Measurements from ENCODE around the gene STAT5A. TPM values are rescaled to one million over a fixed set of nuclear protein-coding genes. Genes with fewer than 3 reads are reported as not detected.
"Not testable (repeated sequence)": the region's sequence is repeated elsewhere in the genome, so short reads cannot be mapped to it uniquely, and the experiment has no call there.

The STAT5A gene
- polyA plus RNA-seq (ENCODE audit: insufficient read length in 12 of 12), result 10 to 100 TPM in 11 of 12 donors, not detected in 1; 11.9 to 19.6 (median 15.3) TPM
- long read RNA-seq, donor 1, partial matches to known transcripts, result 0 of 1 reads
- long read RNA-seq, donor 1, other reads (novel, unspliced or antisense), result 0 of 1 reads
- long read RNA-seq, donor 2, partial matches to known transcripts, result 0 of 1 reads
- long read RNA-seq, donor 2, other reads (novel, unspliced or antisense), result 0 of 1 reads
- long read RNA-seq, donor 3, result 0 reads
- long read RNA-seq, donor 4, partial matches to known transcripts, result 0 of 1 reads
- long read RNA-seq, donor 4, other reads (novel, unspliced or antisense), result 0 of 1 reads
- long read RNA-seq, donor 5, partial matches to known transcripts, result 0 of 394 reads
- long read RNA-seq, donor 5, other reads (novel, unspliced or antisense), result 392 of 394 reads
- long read RNA-seq, donor 6, partial matches to known transcripts, result 0 of 1 reads
- long read RNA-seq, donor 6, other reads (novel, unspliced or antisense), result 0 of 1 reads
- long read RNA-seq, donor 7, result 0 reads
- long read RNA-seq, donor 8, partial matches to known transcripts, result 0 of 3 reads
- long read RNA-seq, donor 8, other reads (novel, unspliced or antisense), result 0 of 3 reads
- long read RNA-seq, donor 9, partial matches to known transcripts, result 0 of 1 reads
- long read RNA-seq, donor 9, other reads (novel, unspliced or antisense), result 0 of 1 reads
- long read RNA-seq, donor 10, partial matches to known transcripts, result 0 of 4 reads
- long read RNA-seq, donor 10, other reads (novel, unspliced or antisense), result 0 of 4 reads
- long read RNA-seq, donor 11, partial matches to known transcripts, result 0 of 5 reads
- long read RNA-seq, donor 11, other reads (novel, unspliced or antisense), result 5 of 5 reads

DNA sequence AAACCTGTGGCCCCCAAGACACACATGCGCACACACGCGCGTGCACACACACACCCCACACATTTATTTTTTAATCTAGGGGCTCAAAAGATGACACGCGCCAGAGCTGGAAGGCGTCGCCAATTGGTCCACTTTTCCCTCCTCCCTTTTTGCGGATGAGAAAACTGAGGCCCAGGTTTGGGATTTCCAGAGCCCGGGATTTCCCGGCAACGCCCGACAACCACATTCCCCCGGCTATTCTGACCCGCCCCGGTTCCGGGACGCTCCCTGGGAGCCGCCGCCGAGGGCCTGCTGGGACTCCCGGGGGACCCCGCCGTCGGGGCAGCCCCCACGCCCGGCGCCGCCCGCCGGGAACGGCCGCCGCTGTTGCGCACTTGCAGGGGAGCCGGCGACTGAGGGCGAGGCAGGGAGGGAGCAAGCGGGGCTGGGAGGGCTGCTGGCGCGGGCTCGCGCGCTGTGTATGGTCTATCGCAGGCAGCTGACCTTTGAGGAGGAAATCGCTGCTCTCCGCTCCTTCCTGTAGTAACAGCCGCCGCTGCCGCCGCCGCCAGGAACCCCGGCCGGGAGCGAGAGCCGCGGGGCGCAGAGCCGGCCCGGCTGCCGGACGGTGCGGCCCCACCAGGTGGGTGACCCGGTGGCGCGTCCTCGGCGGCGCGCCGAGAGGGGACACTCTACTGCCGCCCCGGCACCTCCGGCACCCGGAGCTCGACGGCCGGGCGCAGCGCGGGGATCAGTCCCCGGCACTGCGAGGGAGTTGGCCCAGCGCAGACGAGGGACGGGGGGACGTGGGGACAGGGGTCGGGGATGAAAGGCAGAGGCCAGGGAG is at the start of gene STAT5A:
Gene STAT5A, plus strand, starts transcription at position 522 of the 826 bp plus-strand sequence. CDS start 914 bp downstream, outside the sequence.
- DNase-seq, result peak; percentile 90

DNA sequence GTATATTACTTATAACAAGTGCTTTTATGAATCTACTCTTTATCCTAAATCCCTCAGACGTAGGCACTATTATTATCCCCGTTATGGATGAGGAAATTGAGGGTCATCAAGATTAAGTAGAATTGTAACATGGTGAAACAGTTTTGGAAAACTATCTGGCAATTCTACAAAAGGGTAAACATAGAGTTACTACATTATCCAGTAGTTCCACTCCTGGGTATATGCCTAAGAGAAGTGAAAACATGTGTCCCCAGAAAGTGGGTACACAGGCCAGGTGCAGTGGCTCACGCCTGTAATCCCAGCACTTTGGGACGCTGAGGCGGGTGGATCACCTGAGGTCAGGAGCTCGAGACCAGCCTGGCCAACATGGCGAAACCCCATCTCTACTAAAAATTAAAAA is 48.7 kb upstream of the STAT5A start:
- not testable (repeated sequence) for DNase-seq

DNA sequence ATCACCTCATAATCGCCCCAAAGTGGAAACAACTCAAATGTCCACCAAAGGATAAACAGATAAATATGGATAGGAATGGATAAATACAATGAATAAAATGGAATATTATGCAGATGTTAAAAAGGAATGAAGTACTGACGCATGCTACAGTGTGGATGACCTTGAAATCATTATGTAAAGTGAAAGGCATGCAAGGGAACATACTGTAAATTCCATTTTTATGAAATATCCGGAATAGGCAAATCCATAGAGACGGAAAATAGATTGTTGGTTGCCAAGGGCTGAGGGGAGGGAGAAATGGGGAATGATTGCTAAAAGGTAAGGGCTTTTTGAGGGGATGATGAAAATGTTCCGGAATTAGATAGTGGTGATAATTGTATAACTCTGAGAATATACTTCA is 48.1 kb upstream of the STAT5A start:
- DNase-seq, result no peak

DNA sequence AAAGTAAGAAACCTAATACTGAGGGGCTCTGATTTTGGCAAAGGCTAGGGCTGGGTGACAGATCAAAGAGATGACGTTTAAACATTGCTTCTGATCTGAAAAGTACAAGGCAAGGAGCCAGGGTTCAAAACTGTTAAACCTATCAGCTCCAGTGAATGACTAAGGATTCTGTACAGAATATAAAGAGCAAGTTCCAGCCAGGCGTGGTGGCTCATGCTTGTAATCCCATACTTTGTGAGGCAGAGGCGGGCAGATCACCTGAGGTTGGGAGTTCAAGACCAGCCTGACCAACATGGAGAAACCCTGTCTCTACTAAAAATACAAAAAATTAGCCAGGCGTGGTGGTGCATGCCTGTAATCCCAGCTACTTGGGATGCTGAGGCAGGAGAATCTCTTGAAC is 47.4 kb upstream of the STAT5A start:
- not testable (repeated sequence) for DNase-seq

DNA sequence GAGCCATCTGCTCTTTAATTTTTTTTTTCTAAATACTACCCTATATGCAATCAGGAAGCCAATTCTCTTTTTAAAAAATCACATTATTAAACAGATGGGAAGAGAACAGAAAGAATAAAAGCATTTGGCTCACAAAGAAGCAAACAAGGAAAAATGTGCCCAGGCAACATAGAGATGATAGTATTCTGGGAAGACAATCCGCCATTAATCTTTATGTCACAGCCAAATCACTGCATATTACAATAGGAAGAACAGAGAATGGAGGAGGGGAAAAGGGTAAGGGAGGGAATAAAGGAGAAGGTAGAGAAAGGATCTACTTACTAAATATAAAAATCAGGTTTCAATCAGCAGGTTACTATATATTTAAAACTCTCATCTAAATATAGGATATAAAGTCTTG is 46.4 kb upstream of the STAT5A start:
- no peak for DNase-seq

DNA sequence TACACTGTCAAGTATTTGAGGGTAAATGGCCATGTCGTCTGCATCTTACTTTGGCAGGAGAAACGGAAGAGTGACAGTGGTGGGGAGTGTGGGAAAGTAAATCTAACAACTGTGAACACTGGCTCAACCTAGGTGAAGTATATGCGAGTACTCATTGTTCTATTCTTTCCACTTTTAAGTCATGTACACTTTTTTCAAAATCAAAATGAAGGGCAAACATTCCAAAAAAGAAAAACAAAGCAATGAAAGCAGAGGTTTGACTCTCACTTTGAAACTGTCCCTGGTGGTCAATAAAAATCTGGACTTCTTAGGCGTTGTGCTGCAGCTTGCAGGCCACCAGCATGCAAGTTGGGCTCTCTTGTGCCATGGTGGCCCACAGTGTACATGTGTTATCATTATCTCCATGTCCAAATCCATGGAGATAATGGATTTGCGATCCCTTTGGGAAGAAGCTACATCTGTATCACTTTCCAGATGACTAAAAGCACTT is 44.8 kb upstream of the STAT5A start:
- no peak for DNase-seq

DNA sequence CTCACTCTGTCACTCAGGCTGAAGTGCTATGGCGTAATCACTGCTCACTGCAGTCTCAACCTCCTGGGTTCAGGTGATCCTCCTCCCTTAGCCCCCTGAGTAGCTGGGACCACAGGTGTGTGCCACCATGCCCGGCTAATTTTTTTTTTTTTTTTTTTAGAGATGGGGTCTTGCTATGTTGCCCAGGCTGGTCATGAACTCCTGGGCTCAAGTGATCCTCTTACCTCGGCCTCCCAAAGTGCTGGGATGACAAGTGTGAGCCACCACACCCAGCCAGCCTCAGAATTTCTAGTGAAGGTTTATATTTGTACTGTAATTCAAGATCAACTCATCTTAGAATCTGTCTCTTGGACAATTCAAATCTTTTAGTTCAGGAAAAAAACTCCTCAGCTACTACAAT is 44.2 kb upstream of the STAT5A start:
- DNase-seq, result not testable (repeated sequence)

DNA sequence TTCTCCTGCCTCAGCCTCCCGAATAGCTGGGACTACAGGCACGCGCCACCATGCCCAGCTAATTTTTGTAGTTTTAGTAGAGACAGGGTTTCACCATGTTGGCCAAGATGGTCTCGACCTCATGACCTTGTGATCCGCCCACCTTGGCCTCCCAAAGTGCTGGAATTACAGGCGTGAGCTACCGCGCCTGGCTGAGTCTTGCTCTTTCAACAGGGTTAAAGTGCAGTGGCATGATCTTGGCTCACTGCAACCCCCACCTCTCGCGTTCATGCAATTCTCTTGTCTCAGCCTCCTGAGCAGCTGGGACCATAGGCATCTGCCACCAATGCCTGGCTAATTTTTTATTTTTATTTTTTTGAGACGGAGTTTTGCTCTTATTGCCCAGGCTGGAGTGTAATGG is 43.1 kb upstream of the STAT5A start:
- DNase-seq, result not testable (repeated sequence)

DNA sequence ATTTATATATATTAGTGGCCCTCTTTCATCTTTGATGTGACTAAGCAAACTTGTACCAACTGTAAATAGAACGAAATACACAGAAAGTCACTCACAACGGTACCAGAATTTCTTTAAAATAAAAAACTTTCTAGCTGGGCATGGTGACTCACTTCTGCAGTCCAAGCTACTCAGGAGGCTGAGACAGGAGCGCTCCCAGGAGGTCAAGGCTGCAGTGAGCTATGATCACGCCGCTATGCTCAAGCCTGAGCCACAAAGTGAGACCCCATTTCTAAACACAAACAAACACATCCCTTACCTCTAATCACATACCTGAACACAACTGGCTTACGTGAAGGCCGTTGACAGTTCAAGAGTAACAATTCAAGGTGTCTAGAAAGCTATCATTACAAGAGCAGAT is 41.8 kb upstream of the STAT5A start:
- DNase-seq, result no peak

DNA sequence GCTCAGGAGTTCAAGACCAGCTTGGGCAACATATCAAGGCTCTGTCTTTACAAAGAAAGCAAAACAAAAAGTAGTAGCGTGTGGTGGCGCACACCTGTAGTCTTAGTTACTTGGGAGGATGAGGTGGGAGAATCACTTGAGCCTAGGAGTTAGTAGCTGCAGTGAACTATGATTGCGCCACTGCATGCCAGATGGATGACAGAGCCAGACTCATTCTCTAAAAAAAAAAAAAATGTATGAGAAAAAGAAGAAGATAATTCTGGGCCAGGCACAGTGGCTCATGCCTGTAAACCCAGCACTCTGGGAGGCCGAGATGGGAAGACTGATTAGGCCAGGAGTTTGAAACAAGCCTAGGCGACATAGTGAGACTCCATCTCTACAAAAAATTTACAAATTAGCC is 40.6 kb upstream of the STAT5A start:
- no peak for DNase-seq

DNA sequence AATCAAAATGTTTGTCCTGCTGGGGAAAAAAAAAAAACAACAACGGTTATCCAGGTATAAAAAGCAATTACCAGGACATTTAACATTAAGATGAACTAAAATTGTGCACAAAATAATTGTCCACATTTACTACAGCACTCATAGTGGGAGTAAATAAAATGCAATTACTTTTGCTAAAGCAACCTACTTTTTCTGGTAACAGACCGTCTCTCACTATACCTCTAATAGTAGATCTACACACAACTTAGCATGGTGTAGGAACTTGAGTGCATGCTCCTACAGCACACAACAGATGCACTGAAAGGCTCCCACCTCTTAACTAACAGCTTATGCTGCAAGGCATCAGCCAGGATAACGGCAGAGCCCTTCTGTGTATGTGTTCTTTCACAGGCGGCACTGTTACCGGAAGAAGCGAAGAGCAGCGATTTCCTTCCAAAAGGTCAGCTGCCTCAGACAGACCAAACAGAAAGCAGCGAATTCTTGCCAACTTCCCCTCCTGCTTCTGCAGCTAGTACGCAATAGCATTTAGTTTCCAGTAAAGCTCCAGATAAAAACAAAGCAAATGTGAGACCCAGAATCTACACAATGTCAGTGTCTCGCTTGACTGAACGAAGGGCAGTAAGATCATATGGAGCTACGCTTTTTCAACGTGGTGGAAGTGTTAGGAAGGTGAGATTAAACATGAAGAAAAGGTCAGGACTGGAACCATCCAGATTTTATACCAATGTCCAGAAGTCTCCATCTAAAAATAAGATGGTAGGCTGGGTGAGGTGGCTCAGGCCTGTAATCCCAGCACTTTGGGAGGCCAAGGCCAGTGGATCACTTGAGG is 39.7 kb upstream of the STAT5A start:
- peak; percentile 89 for DNase-seq

DNA sequence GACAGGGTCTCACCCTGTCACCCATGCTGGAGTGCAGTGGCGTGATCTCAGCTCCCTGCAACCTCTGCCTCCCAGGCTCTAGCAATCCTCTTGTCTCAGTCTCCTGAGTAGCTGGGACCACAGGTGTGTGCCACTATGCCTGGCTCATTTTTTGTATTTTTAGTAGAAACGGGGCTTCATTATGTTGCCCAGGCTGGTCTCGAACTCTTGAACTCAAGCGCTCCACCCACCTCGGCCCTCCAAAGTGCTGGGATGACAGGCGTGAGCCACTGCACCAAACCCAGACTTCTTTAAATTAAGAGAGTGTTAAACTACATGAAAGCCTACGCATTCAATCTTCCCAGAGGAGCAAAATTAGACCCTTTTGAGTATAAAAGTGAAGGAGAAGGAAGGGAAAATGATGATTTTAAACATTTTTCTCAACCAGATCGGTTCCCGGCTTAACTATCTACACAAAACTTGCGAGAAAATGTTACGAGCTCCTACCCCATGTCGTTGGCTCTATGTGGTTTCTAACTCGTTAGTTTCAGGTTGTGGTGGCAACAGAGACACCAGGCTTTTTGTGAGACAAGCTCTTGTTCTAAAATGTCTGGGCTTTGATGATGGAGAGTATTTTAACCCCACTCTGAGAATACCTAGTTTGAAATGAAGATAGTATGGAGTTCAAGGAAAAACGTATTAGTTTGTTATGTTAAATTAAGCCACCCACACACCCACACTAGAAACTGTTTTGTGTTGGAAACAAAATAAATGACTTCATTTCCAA is 38.4 kb upstream of the STAT5A start:
- no peak for DNase-seq

DNA sequence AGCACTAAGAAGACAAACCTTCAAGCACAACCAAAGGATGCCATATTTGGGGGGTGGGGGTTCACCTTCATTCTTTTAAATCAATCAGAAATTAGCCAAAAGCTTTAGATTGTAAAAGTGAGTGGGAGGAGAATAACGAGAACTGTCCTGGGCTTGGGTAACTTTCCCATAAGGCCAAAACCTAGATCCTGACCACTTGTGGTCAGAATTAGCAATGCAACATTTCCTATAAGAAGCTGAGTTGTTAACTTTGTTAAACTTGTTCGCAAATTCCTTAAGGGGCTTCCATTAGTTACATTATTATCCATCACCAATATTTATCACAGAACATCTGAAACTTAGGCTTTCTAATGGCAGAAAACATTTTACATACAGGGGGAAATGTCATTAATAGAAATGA is 37.2 kb upstream of the STAT5A start:
- no peak for DNase-seq

DNA sequence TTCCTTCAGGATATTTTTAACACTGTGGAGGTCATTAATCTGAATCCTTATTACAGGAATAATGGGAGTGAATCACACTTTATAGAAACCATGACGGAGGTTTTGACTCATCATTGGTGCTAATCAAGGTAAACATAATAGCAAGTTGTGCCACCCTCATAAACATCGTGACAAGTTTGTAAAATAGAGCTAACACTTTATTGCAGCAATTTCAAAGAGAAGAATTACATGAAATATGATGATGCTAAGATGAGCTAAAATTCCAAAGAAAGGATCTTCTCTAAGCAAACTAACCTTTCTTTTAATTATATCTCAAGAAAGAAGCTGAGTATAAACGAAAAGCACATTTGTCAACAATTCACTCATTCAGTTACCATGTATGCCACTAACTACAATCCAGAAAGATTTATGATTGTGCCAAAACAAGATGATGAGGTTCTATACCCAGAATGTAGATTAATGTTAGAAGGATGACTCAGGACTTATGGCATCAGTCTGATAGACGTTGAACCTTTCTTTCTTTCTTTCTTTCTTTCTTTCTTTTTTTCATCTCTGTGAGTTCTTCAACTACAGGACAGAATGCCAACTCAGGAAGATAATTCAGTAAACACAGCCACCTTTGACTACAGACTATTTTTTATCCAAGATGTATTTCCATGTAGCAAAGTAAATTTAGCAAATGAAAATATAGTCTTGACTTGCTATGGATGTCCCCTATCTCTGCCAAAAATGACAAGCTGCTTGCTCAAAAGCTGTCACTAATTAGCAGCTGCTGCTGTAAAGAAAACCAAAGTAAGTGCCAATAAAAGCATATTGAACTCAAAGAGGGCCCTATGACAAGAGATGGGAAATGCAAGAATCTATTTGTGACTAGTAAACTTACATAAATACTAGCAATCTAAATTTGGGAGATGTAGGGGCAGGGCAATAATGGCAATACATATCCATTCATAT is 35.4 kb upstream of the STAT5A start:
- no peak for DNase-seq

DNA sequence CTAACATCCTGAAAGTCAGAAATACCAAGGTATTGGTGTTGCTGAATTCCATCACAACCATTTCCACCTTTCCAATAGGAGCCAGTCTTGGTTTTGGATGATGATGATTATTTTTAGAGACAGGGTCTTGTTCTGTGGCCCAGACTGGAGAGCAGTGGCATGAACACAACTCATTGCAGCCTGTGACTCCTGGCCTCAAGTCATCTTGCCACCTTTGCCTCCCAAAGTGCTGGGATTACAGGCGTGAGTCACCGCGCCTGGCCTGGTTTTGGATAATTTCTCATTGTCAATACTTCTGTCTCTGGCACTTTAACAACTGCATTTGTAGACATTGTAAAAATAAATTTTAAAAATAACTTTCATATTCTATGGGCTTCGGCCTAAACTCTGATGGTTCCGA is 34.7 kb upstream of the STAT5A start:
- no peak for DNase-seq

DNA sequence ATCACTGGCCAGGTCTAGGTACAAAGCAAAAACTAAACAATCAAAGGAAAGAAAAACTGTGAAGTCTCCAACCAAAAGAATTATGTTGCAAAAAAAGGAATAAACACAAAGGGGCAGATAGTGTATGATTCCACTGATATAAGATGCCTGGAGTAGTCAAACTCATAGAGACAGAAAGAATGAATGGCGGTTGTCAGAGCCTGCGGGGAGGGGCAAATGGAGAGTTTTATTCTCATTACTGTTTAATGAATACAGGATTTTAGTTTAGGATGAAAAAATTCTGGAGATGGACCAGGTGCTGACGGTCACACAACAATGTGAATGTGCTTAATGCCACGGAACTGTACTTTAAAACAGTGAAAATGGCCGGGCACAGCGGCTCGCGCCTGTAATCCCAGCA is 32.9 kb upstream of the STAT5A start:
- no peak for DNase-seq

DNA sequence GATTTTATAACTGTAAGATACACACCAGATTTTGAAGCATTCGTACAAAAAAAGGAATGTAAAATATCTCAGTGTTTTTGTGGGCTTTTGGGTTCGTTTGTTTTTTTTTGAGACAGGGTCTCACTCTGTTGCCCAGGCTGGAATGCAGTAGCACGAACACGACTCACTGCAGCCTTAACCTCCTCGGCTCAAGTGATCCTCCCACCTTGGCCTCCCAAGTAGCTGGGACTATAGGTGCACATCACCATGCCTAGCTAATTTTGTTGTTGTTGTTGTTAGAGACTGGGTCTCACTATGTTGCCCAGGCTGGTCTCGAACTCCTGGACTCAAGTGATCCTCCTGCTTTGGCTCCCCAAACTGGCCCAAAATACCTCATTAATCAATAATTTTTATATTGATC is 28.0 kb upstream of the STAT5A start:
- no peak for DNase-seq

DNA sequence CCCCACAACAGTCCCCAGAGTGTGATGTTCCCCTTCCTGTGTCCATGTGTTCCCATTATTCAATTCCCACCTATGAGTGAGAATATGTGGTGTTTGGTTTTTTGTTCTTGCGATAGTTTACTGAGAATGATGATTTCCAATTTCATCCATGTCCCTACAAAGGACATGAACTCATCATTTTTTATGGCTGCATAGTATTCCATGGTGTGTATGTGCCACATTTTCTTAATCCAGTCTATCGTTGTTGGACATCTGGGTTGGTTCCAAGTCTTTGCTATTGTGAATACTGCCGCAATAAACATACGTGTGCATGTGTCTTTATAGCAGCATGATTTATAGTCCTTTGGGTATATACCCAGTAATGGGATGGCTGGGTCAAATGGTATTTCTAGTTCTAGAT is 23.9 kb upstream of the STAT5A start:
- DNase-seq, result not testable (repeated sequence)

DNA sequence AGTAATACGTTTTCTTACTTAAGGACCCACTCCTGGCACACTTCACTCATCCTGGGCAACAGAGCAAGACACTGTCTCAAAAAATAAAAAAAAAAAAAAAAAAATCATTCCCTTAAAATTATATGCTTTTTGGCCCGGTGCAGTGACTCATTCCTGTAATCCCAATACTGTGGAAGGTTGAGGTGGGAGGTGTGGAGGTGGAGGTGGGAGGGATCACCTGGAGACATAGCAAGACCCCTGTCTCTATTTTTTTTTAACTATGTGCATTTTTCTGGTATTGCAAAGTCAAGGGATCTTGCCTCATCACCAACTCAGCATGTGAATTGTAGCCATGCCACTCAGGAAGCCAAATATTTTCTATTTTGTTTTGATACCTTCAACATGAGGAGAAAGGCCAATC is 21.8 kb upstream of the STAT5A start:
- DNase-seq, result no peak

Data from muscle of arm (tissue), 14 donors.